Measurements from ENCODE around the gene PNPLA4.

PNPLA4 gene

GRCh38 chrX:7927259-7928167, at the start of gene PNPLA4:
TSS of gene PNPLA4 (minus strand) at chrX:7927413. CDS start at chrX:7926119, 1,294 bp downstream.
- peak; percentile 69 for DNase-seq

GRCh38 chrX:7972586-7972985, 45.4 kb upstream of the PNPLA4 start:
- DNase-seq, result no peak

GRCh38 chrX:7970428-7970827, 43.2 kb upstream of the PNPLA4 start:
- DNase-seq, result no peak

GRCh38 chrX:7965436-7965835, 38.2 kb upstream of the PNPLA4 start:
- DNase-seq, result no peak

- no peak for DNase-seq
Measured at GRCh38 chrX:7960246-7960645, 33.0 kb upstream of the PNPLA4 start.

GRCh38 chrX:7953446-7953845, 26.2 kb upstream of the PNPLA4 start:
- DNase-seq, result no peak

- no peak for DNase-seq
Measured at GRCh38 chrX:7950865-7951264, 23.7 kb upstream of the PNPLA4 start.

GRCh38 chrX:7948483-7948882, 21.3 kb upstream of the PNPLA4 start:
- no peak for DNase-seq

GRCh38 chrX:7946960-7947359, 19.7 kb upstream of the PNPLA4 start:
- DNase-seq, result no peak

GRCh38 chrX:7943600-7944245, 16.5 kb upstream of the PNPLA4 start:
- DNase-seq, result no peak

GRCh38 chrX:7941390-7942042, 14.3 kb upstream of the PNPLA4 start:
- DNase-seq, result no peak

- no peak for DNase-seq
Measured at GRCh38 chrX:7934026-7934425, 6.8 kb upstream of the PNPLA4 start.

GRCh38 chrX:7926914-7927258, 327 bp downstream of the PNPLA4 start:
- DNase-seq, result no peak

- DNase-seq, result no peak
Measured at GRCh38 chrX:7926501-7926900, 712 bp downstream of the PNPLA4 start.

- peak; percentile 5 for DNase-seq
Measured at GRCh38 chrX:7925867-7926472, 1.2 kb downstream of the PNPLA4 start.

- no peak for DNase-seq
Measured at GRCh38 chrX:7921750-7922149, 5.5 kb downstream of the PNPLA4 start.

GRCh38 chrX:7908821-7909220, 18.4 kb downstream of the PNPLA4 start:
- DNase-seq, result no peak

GRCh38 chrX:7904562-7904961, 22.7 kb downstream of the PNPLA4 start:
- no peak for DNase-seq

- DNase-seq, result no peak
Measured at GRCh38 chrX:7891928-7892327, 35.3 kb downstream of the PNPLA4 start.

GRCh38 chrX:7889680-7890079, 37.5 kb downstream of the PNPLA4 start:
- no peak for DNase-seq

GRCh38 chrX:7889135-7889534, 38.1 kb downstream of the PNPLA4 start:
- no peak for DNase-seq

GRCh38 chrX:7876957-7877356, 50.3 kb downstream of the PNPLA4 start:
- no peak for DNase-seq

GRCh38 chrX:7872042-7872441, 55.2 kb downstream of the PNPLA4 start:
- no peak for DNase-seq

GRCh38 chrX:7852166-7852565, 75.0 kb downstream of the PNPLA4 start:
- DNase-seq, result no peak

All from NCI-H2171 (cell line).